K562 (cell line): Measurements from ENCODE around the gene IL20.

Source experiments
- CAMTA2 ChIP-seq: fragments of 250-450 bp; sonication (Bioruptor Pico); conservative IDR thresholded peaks from 2 replicates; pipeline ENCODE4 v1.5.1; 2022
- E2F3 ChIP-seq: fragments of 250-450 bp; sonication (Bioruptor Pico); IDR thresholded peaks from 2 replicates; pipeline ENCODE4 v1.4.0; 2020; ENCODE audit warnings: mild to moderate bottlenecking
- MITF ChIP-seq: IDR thresholded peaks from 2 replicates; pipeline ENCODE4 v1.6.1; 2014; ENCODE audit warnings: antibody characterized with exemption
- ZNF592 ChIP-seq: fragments of 450-650 bp; IDR thresholded peaks from 2 replicates; pipeline ENCODE4 v1.6.1; 2017; ENCODE audit warnings: antibody characterized with exemption, mild to moderate bottlenecking
- TF ChIP-seq, protein P1 (sequence below): IDR thresholded peaks from 3 replicates; pipeline ENCODE4 v1.6.1; 2011; ENCODE audit warnings: borderline replicate concordance, mild to moderate bottlenecking; ENCODE audit not compliant: insufficient read length, insufficient read depth

DNA sequence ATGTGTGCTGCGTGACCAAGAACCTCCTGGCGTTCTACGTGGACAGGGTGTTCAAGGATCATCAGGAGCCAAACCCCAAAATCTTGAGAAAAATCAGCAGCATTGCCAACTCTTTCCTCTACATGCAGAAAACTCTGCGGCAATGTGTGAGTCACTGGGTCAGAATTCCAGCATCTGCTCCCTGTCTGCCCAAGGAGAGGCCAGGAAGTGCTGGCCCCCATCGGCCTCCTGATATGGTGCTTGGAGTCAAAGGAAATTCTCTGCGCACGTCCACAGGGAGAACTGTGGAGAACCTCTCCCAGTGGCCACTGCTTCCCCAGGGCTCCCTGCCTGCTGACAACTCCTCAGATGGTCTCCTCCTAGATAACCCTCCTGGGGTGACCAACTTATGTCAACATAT lies 25.6 kb upstream of the IL20 start:
- TF ChIP-seq E2F3 (CRISPR knock-in tag), result no peak
- TF ChIP-seq, protein P1, sequence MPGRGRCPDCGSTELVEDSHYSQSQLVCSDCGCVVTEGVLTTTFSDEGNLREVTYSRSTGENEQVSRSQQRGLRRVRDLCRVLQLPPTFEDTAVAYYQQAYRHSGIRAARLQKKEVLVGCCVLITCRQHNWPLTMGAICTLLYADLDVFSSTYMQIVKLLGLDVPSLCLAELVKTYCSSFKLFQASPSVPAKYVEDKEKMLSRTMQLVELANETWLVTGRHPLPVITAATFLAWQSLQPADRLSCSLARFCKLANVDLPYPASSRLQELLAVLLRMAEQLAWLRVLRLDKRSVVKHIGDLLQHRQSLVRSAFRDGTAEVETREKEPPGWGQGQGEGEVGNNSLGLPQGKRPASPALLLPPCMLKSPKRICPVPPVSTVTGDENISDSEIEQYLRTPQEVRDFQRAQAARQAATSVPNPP, result no peak
- TF ChIP-seq CAMTA2, result no peak
- TF ChIP-seq ZNF592, result no peak
- no peak for TF ChIP-seq MITF
